GM19372 (cell line): Measurements from ENCODE around the gene ADAM23.

ENCODE experiments used
- ATAC-seq: cut with Tn5 transposase; IDR thresholded peaks from one replicate; pipeline ENCODE4 v1.9.1; 2021; ENCODE audit warnings: mild to moderate bottlenecking, low read depth, moderate library complexity; ENCODE audit not compliant: unreplicated experiment

Gene ADAM23

GRCh38 chr2:206558492-206558891 lies 115.2 kb downstream of the ADAM23 start:
- no peak for ATAC-seq

- ATAC-seq, result no peak
These were observed 118.6 kb downstream of the ADAM23 start for GRCh38 chr2:206561962-206562361.

DNA sequence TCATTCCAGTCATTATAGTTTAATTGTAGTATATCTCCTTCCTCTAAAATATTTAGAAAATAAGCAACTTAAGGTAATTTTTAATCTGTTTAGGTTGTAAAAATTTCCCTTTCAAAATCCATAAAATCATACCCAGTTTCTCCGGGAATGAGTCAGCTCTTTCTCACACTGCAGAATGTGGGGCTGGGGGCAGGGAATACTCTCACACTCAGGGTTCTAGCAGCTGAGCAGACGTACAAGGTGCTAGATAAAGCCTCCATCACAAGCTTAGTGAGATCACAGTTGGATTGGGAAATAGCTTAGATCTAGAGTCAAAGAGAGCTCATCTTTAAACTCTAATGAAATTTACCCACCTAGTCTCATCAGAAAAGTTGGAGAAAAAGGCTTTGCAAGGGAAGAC lies 119.0 kb downstream of the ADAM23 start:
- ATAC-seq, result no peak

GRCh38 chr2:206563374-206563773 lies 120.0 kb downstream of the ADAM23 start:
- no peak for ATAC-seq

DNA sequence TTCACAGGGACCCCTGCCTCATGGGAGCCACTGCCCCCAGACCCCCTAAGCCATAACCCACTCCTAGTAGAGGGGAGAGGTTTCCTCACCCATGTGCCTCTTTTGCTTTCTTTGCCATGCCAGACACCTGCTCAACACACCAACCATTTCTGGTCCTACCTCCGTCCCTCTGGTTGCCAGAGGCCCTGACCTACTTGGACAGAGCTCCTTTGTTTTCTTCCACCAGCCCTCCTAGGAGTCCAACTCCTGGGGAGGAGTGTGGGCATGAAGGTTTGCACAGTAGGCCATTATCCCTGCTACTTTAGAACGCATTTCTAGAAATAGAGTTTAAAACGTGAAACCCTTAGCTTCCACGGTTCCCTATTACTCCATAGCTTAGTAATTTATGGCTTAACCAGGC lies 122.3 kb downstream of the ADAM23 start:
- no peak for ATAC-seq

DNA sequence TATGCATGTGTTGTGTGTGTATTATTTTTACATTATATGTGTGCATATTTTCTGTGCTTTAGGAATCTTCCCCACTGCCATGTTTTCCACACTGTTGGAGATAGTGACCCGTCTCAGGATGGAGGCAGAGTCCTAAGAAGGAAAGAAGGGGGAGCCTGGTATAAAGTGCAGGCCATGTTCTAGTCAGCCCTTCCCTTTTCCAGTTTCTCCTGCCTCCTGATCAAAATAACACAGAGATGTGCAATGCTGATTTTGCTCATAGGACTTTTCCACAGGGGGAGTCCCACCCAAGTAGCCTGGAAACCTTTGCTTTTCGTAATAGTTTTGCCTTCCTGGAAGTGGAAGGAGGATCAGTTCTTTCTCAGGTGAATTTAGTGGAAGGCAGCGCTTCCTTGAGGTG lies 126.1 kb downstream of the ADAM23 start:
- ATAC-seq, result no peak

GRCh38 chr2:206570199-206570598 lies 126.9 kb downstream of the ADAM23 start:
- ATAC-seq, result no peak

GRCh38 chr2:206572725-206573124 lies 129.4 kb downstream of the ADAM23 start:
- ATAC-seq, result no peak

DNA sequence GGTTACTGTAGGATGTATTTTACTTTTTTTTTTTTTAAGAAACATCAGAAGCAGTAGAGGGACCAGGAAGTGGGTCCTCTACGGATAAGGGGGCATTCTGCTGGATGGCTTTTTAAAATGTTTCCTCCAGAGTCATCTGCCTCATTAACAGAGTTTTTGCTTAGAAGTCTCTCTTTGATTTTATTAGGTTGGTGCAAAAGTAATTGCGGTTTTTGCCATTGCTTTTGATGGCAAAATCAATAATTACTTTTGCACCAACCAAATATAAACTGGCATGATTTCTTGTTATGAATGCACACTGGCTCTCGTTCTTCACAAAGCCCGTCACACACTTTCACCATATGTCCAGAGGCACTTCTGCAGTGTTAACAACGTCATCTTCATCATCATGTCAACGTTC lies 130.5 kb downstream of the ADAM23 start:
- no peak for ATAC-seq

GRCh38 chr2:206584323-206585116 lies 141.2 kb downstream of the ADAM23 start:
- no peak for ATAC-seq

GRCh38 chr2:206585335-206585734 lies 142.0 kb downstream of the ADAM23 start:
- no peak for ATAC-seq

- ATAC-seq, result no peak
These were observed 143.3 kb downstream of the ADAM23 start for GRCh38 chr2:206586609-206587008.

DNA sequence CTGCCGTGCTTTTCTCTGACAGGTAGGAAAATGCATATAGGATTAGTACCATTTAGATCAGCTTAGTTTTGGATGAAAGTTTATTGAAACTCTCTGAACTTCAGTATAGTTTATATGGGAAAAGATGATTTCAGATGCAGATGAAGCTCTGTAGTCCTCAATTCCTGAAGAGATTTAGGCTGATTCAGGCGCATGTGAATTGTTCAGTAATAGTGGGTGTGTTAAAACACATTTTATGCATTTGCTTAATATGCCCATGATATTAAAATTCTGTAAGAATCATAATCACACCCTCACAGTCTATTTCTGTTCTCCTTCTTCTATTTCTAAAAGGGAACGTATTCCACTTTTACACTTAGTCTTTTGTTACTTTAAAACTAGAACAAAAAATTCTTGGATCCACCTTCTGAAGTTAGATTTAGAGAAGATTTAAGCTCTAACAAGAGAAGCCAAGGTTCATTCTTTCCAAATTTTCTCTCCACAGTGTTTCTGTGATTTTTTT lies 154.4 kb downstream of the ADAM23 start:
- ATAC-seq, result no peak

DNA sequence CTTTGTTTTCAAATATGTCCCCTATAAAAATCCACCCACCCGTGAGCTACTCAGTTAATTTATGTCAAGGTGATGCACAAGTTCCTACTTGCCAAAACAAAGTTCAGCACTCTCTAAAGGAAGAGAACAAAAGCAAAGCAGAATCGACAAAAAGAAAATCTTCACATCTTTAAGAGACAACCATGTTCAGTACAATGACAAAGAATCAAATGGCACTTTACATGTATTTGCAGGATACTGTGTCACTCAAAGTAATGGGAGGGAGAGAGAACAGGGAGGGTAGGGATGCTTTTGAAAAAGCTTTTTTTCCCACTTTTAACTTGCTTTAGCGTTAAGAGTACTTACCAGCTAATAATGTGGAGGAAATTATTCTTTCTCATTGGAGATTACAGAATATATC lies 159.9 kb downstream of the ADAM23 start:
- no peak for ATAC-seq

- ATAC-seq, result no peak
These were observed 167.1 kb downstream of the ADAM23 start for GRCh38 chr2:206610451-206610850.

DNA sequence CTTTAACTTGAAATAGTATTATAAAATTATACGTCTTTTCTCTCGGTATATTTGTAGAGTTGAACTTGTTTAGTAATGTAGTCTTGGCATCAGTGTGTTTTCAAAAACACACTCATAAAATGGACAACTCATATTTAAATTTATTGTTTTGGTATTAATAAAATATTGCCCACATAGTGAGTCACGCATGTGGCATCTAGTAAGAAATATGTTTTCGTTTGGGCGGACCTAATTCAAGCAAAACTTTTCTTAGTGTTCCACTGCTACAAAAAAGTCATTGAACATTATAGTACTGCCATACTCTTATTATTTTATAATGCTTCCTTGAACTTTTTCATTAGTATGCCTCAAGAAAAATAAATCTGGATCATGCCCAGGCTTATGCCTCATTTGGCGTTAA lies 167.9 kb downstream of the ADAM23 start:
- no peak for ATAC-seq

- ATAC-seq, result no peak
These were observed 168.4 kb downstream of the ADAM23 start for GRCh38 chr2:206611736-206612135.

GRCh38 chr2:206614811-206615210 lies 171.5 kb downstream of the ADAM23 start:
- no peak for ATAC-seq

DNA sequence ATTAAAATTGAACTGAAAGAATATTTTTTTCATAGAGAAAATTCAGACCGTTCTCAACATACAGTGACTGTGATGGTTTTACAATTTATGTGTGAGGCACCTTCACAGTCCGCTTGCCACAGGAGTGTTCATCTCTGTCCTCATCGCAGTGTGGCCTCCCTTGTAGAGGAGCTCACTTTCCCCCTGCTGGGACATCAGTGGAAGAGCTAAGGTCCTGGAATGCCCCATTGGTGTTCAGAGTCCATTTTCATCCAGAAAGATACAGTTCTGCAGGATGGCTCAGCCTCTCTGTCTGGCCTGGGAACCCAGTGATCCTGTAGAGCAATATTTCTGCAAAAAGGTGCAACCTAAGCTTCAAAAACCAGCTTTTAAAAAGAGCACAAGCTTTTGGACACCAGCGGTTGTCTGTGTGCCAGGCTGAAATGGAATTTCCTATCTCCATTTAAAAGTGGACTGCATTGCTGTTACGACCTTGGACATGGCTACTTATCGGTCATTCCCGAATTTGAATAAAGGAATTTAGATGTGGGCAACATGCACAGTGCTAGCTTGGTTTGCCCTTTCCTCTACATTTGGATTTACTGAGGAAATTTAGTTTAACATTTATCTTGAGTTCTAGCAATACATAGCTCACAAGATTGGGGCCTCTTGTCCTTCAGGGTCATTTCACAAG lies 172.2 kb downstream of the ADAM23 start:
- no peak for ATAC-seq

GRCh38 chr2:206616151-206616550 lies 172.8 kb downstream of the ADAM23 start:
- ATAC-seq, result no peak

DNA sequence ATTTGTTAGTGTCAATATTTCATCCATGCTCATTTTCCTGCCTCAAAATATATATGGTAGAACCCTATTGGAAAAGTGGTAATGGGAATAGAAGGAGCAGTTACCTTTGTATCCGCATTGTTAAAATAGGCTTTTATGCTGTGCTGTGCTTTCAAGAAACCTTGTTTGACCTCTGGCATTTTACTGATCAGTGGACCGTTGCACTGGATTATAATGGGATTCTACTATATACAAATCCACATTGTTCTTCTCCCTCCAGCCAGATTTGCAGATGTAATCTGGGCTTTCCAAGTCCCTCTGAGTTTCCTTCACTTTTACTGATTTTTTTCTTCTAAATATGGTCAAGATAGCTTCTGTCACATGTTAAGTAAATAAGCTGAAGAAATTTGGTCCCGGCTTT lies 175.7 kb downstream of the ADAM23 start:
- ATAC-seq, result no peak

DNA sequence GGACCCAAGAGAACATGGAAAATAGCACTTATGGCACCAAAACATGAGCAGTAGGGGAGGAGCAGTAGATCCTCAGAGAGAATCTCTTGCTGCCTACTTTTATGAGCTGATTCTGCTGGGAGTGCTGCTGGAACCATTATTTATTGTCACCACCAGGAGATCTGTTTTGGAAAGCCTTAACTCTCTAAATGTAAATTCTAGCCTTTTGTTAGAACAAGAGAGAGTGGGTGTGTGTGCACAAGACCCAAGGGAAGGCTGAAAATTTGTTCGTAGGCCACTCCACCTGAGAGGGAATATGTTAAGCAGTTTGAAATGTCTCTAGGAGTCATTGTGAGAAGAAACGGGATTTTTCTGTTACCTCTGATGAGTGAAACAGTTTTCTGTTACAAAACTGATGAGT lies 182.8 kb downstream of the ADAM23 start:
- no peak for ATAC-seq
